ENCODE results near the gene TMEM259.

Gene TMEM259

DNA sequence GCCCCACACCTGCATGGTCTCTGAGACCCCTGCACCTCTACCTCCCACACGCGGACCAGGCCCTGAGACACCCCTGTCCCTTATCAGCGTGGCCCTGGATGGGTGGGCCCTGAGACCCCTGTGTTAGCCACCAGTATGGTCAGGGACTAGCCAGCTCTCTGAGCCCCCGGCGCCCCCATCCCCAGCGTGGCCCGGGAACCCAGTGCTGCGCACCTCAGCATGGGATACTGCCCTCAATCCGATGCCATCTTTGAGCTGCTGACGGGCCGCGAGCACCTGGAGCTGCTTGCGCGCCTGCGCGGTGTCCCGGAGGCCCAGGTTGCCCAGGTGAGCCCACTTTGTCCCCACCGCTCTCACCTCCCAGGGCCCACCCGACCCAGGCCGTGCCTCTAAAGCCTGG is 41.1 kb upstream of the TMEM259 start:
- no peak for TF ChIP-seq CTCF (conservative IDR thresholded peaks at IDR 0.05; ENCODE audit: low read depth, low read length)
- DNase-seq (ENCODE audit: low read depth) = no peak
- H3K4me3 ChIP-seq (ENCODE audit: low read depth, low read length) = no peak overlapping the region

- no peak for DNase-seq (ENCODE audit: low read depth)
- no peak for TF ChIP-seq CTCF (conservative IDR thresholded peaks at IDR 0.05; ENCODE audit: low read depth, low read length)
- no peak overlapping the region for H3K4me3 ChIP-seq (ENCODE audit: low read depth, low read length)
Measured at GRCh38 chr19:1060689-1061088, 39.8 kb upstream of the TMEM259 start.

GRCh38 chr19:1058112-1058511 is 37.2 kb upstream of the TMEM259 start:
- no peak overlapping the region for H3K4me3 ChIP-seq (ENCODE audit: low read depth, low read length)
- no peak for DNase-seq (ENCODE audit: low read depth)
- no peak for TF ChIP-seq CTCF (conservative IDR thresholded peaks at IDR 0.05; ENCODE audit: low read depth, low read length)

GRCh38 chr19:1057176-1057855 is 36.4 kb upstream of the TMEM259 start:
- no peak for TF ChIP-seq CTCF (conservative IDR thresholded peaks at IDR 0.05; ENCODE audit: low read depth, low read length)
- DNase-seq (ENCODE audit: low read depth) = peak; percentile 70
- H3K4me3 ChIP-seq (ENCODE audit: low read depth, low read length) = no peak overlapping the region

- no peak for DNase-seq (ENCODE audit: low read depth)
- H3K4me3 ChIP-seq (ENCODE audit: low read depth, low read length) = no peak overlapping the region
- TF ChIP-seq CTCF (conservative IDR thresholded peaks at IDR 0.05; ENCODE audit: low read depth, low read length) = no peak
Measured at GRCh38 chr19:1055886-1056620, 35.1 kb upstream of the TMEM259 start.

DNA sequence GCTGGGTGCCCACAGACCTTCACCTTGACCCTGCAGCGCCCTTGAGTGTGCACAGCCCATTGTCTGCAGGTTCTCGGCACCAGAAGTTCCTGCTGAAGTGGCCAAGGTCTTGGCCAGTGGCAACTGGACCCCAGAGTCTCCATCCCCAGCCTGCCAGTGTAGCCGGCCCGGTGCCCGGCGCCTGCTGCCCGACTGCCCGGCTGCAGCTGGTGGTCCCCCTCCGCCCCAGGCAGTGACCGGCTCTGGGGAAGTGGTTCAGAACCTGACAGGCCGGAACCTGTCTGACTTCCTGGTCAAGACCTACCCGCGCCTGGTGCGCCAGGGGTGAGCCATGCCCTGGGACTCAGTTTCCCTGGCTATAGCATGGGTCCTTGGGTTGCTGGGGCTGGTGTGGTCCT is 34.1 kb upstream of the TMEM259 start:
- no peak overlapping the region for H3K4me3 ChIP-seq (ENCODE audit: low read depth, low read length)
- no peak for DNase-seq (ENCODE audit: low read depth)
- no peak for TF ChIP-seq CTCF (conservative IDR thresholded peaks at IDR 0.05; ENCODE audit: low read depth, low read length)
